GM12864 (cell line): ENCODE data around the gene DUSP5.

Experiments
- DNase-seq: peaks from one replicate; pipeline ENCODE4 v3.0.0-alpha.2; 2011; ENCODE audit warnings: low read depth
- H3K4me3 ChIP-seq: 2 replicates; pipeline ENCODE4 v1.5.1; 2011; ENCODE audit warnings: mild to moderate bottlenecking, low read depth, low read length, control low read depth
- CTCF ChIP-seq: IDR thresholded peaks from 2 replicates; pipeline ENCODE4 v1.5.1; 2011; ENCODE audit warnings: low read depth, mild to moderate bottlenecking, moderate library complexity, low read length, control low read depth, inconsistent platforms; ENCODE audit errors: missing control alignments

The DUSP5 gene

DNA sequence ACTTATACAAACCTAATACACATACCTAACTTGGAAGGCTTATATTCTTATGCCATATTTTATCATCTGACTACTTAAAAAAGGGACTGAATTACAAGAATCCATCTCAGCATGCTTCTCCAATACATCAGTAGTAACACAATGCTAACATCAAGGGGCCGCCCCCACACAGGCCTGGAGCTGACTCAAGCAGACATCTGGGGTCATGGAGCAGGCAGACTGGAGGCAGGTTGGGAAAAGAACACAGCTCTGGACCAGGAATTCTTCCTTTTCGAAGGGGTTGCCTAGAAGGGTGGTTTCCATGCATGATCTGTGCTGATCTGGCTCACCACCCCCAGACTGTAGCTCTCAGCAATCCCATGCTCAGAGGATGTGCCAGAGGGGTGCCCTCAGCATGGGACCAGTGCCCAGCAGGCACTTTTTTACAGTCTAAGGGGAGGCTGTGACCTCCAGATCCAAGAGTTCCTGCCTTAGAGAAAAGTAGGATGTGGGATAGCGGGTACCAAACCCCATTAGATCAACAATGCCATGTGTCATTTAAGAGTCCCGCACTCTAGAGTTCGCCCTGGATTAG, 26.1 kb upstream of the DUSP5 start:
- no peak for DNase-seq
- H3K4me3 ChIP-seq = no peak overlapping the region
- TF ChIP-seq CTCF = no peak

- H3K4me3 ChIP-seq = no peak overlapping the region
- no peak for TF ChIP-seq CTCF
- no peak for DNase-seq
Measured at GRCh38 chr10:110474017-110474416, 23.7 kb upstream of the DUSP5 start.

DNA sequence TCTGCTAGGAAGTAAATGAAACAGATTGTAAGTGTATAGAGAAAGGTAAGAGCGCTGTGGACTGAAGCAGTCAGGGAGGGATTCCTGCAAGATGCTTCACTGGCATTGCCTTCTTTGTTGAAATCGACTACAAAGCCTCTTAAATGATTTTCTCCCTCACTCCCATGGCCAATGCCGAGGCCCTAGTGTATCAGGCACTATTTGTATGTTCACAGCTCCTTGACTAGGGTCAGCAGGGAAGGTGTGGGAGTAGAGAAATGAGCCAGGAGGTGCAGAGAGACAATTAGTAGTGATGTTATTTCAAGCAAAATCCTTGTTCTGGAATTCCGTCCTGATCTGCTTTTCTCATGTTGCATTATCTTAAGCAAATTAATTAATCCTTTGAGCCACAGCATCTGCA, 22.9 kb upstream of the DUSP5 start:
- DNase-seq = no peak
- no peak for TF ChIP-seq CTCF
- no peak overlapping the region for H3K4me3 ChIP-seq

DNA sequence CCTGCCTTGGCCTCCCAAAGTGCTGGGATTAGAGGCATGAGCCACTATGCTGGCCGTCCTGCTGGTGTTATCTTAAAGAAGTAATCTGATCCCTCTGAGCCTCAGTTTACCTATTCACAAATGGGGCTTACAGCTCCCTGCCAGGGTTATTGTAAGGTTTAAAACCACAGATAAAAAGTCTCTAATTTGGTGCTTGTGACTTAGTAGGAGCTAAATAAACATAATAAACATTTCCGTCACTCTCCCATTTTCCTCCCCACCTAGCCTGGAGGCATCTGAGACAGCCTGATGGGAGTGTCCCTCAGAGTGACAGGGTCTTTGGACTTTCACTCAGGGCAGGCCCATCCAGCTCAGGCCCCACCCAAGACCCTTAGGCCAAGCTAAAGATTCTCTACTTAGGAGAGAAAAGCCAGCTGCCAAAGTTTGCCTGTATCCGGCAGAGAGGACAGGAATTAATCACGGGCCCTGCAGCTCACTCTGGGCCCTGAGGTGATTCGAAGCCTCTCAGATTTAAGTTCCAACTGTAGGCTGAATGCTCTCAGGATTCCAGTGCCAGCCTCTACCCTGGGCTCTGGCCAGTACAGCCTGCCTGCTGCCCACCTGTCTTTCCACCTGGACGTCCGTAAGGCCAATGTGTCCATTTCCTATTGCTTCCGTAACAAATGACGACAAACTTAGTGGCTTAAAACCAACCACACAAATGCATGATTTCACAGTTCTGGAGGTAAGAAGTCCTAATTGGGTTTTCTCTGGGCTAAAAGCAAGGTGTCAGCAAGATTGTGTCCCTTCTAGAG, 21.8 kb upstream of the DUSP5 start:
- DNase-seq = no peak
- H3K4me3 ChIP-seq = no peak overlapping the region
- no peak for TF ChIP-seq CTCF

DNA sequence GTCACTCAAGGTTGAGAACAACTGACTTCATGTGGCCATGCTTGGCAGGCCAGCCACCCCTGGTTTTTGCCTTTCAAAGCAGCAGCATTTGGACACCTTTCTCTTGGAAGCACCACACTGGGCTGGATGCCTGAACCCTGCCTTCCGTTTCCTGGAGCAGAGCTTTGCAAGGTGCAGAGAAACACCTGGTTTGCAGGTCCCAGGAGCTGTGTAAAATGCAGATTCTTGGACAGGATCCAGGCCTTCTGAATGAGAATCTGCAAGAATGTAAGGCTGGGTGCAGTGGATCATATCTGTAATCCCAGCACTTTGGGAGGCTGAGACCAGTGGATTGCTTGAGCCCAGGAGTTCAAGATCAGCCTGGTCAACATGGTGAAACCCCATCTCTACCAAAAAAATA, 18.0 kb upstream of the DUSP5 start:
- no peak for TF ChIP-seq CTCF
- DNase-seq = no peak
- no peak overlapping the region for H3K4me3 ChIP-seq

GRCh38 chr10:110480387-110480786, 17.3 kb upstream of the DUSP5 start:
- peak; percentile 11 for TF ChIP-seq CTCF
- H3K4me3 ChIP-seq = no peak overlapping the region
- DNase-seq = no peak

DNA sequence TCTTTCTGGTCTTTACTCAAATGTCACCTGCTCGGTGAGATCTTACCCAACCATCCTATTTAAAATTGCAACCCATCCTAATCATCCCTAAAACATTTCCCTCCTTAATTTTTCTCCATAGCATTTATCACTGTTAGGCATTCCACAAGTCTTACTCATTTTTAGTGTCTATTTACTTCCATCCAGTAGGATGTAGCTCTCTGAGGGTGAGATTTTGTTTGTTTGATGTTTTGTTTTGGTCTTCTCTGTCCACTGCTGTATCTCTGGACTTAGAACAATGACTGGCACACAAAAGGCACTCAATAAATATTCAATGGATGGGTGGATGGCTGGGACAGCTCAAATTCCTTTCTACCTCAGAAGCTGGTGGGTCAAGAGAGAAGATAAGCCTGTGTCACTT, 15.8 kb upstream of the DUSP5 start:
- no peak for TF ChIP-seq CTCF
- no peak for DNase-seq
- H3K4me3 ChIP-seq = no peak overlapping the region
